GM12801 (cell line): ENCODE data around the gene ELFN1.

Experiments
- TF ChIP-seq, protein P1 (sequence below): IDR thresholded peaks from one replicate; pipeline ENCODE4 v1.5.1; 2011; ENCODE audit warnings: control low read depth; ENCODE audit not compliant: insufficient read length; ENCODE audit errors: extremely low read depth

Gene ELFN1

DNA sequence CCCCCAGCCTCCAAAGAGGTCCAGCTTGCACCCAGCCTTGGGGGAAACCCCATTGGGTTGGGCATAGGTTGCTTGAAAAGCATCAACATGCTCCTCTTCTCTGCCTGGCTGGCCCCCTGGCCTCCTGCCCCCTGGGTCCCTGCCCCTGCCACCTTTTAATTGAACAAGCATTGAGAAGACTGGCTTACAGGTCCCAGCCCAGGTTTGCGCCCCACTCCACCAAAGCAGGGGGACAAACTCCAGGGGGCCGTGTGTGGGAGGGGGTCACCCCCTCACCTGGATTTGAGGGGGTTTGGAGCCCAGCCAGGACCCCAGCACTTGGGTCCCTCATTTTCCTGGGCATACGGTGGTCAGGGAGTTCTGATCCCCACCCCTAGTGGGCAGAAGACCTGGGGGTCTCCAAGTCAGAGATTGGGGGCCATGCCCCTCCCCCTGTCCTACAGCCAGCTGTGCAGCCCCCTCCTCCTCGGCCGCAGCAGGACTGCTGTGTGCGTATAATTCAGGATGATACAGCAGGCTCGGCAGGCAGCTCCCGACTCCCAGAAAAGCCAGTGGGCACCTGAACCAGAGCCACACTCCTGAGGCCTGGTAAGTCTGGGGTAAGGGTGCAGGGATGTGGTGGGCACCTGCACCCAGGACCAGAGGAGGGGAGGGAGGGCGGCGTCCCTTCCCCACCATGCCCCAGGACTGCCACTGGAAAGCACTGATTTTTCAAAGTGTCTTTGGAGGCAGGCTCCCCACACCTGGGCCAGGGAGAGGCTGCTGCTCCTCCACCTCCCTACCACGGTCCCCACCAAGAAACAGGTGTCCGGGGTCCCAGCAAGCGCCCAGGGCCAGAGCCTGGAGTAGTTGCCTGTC lies 1.7 kb downstream of the ELFN1 start:
- TF ChIP-seq, protein P1, sequence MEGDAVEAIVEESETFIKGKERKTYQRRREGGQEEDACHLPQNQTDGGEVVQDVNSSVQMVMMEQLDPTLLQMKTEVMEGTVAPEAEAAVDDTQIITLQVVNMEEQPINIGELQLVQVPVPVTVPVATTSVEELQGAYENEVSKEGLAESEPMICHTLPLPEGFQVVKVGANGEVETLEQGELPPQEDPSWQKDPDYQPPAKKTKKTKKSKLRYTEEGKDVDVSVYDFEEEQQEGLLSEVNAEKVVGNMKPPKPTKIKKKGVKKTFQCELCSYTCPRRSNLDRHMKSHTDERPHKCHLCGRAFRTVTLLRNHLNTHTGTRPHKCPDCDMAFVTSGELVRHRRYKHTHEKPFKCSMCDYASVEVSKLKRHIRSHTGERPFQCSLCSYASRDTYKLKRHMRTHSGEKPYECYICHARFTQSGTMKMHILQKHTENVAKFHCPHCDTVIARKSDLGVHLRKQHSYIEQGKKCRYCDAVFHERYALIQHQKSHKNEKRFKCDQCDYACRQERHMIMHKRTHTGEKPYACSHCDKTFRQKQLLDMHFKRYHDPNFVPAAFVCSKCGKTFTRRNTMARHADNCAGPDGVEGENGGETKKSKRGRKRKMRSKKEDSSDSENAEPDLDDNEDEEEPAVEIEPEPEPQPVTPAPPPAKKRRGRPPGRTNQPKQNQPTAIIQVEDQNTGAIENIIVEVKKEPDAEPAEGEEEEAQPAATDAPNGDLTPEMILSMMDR, result no peak

DNA sequence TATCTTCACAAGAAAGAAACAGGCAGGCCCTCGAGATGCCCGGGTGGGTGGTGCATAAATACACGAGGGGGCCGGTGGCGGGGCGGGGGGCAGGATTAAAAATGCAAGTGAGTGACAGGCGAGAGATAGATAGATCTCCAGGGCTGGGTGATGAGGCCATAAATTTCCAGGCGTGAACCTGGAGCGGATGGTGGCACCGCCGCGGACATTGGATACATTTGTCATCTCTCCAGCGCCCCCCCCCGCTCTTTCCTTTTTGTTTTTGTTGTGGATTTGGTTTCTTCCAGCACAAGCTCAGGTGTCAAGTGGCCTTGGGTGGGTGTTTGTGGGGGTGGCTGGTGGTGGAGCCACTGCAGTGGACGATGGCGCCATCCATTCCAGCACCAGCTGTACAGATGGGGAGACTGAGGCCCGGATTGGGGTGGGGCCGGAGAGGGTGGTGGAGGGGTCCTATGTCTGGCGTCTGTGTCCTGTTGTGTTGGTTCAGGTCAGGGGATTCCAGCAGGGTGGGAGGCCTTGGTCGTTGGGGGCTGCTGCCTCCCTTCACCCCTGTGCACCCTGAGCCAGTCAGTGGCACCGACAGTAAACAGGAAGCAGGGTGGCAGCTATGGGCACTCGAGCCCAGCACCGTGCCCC lies 2.9 kb downstream of the ELFN1 start:
- TF ChIP-seq, protein P1, result no peak

DNA sequence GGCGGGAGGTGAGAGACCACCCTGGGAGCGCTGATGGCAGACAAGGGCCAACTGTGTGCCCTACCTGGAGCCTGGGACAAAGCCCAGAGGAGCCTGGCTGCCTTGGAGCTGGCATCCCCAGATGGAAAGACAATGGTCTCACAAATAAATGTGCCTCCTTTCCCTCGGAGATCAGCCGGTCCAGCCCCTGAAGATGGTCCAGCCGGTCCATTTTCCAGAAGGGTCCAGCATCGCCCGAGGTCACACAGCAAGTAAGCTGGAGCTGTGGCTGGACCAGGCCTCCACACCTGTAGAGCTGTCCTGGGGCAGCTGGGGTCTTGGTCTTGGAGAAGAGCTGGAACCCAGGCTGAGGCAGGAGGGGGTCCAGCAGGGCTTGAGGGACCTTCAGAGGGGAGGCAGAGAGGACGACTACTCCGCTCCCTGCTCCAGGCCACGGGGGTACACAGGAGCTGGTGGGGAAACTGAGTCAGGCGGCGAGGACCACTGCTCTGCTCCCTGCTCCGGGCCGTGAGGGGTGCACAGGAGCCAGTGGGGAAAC lies 3.6 kb downstream of the ELFN1 start:
- TF ChIP-seq, protein P1, result no peak

DNA sequence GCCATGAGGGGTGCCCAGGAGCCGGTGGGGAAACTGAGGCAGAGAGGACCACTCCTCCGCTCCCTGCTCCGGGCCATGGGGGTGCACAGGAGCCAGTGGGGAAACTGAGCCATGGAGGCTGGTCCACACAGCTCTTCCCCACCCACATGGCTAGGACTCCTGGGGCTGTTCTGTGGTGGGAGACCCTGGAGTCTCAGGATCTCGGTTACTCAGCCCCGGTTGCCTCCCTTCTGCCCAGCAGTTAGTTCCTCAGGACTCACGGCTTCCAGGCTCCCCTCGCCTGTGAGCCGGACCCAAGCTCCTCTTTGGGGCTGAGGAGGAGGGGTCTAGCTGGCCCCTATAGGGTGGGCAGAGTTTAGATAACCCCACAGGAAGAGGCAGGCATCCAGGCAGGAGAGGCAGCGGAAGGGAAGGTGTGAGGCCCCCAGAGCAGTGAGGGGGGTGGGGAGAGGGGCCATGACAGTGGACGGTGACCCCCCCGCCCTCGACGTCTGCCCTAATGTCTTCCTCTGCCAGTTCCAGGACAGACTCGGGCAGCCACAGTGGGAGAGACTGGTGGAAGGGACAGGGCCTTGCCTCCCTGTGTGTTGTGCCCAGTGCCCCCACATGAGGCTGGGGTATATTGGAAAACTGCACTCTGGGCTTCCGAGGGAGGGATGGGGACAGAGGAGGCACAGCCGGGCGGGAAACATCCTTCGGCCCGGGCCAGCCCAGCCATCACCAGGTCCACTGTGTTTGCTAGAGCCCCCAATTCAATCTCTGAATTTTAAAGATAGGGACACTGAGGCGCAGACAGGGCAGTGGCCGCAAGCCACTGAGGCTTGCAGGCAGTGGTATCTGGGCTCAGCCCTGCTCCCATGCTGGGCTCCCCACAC lies 4.3 kb downstream of the ELFN1 start:
- TF ChIP-seq, protein P1, result no peak

DNA sequence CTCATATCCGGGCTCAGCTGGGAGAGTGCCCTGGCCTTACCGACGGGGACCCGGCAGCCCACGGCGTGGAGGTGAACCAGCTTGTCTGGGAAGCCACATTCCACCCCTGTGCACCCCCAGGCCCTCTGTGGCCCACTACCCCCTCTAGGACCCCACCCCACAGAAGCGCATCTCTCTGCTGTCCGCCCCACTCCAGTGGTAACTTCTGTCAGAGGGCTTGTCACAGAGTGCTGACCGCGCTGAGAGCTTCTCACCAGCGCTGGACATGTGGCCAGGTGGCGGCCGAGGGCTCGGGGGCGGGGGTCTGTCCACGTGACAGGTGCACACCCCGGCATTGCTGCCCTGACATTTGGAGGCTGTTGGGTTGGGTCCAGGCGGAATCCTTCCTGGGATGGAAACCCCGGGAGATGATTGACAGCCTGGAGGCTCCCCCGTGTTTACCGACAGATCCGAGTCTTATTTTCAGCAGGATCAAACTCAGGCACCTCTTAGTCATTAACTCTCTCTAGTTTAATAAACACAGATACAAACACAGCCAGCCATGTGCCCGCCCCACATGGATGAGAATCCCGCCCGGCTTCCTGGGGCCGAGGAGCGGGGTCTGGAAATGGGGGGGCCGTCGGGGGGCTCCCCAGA lies 5.1 kb downstream of the ELFN1 start:
- TF ChIP-seq, protein P1, result no peak

DNA sequence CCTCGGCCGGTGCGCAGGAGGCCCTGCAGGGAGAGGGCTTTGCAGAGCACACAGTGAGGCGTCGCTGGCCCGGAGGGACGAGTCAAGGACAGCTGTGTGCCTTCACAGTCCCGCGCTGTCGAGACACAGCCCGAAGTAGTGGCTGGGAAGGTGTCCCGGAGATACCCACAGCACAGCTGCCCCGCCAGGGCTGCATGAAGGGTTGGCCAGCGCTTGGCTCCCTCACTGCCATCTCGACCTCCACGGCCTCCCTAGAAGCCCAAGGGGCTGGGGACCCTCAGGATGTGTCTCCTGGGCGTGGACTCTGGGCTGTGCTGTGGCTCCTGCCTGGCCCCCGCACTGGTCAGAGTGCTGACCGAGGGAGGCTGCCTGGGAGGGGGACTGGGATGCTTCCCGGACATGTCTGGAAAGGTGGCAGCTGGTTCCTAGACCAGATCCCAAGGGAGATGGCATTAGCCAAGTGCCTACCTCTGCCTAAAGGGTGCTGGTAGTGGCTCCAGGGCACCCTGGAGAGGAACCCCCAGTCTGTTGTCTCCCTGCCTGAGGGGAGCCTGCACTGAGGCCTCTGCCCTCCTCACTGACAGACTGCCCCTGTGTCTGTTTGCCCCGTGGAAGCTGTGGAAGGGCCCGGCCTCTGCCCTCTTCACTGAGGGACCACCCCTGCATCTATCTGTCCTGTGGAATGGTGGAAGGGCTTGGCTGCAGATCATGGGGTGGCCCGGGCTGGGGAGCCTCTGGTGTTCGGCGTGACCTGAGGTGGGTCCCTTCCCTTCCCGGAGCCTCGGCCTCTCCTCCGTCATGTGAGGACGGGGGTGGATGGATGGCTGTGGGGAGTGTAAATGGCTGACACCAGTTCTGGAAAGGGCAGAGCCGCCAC lies 5.8 kb downstream of the ELFN1 start:
- TF ChIP-seq, protein P1, result no peak
